Stomach (tissue), 9 donors: ENCODE results near the gene JPH3. TPM values are rescaled to one million over a fixed set of nuclear protein-coding genes. Genes with fewer than 3 reads are reported as not detected.

Experiments
- DNase-seq, 2 donors: peaks; one replicate each; pipeline versions ENCODE4 v3.0.0 to v3.0.0-alpha.2; 2013 to 2019
- H3K27ac ChIP-seq, 5 donors: fragments of 200-600 bp in 4 of 5; sonication (generic) in 4 of 5; one replicate each; pipeline ENCODE4 v1.5.1; 2013 to 2019; ENCODE audit warnings: mild to moderate bottlenecking in 1 of 5, moderate library complexity in 1 of 5
- H3K27me3 ChIP-seq, 3 donors: fragments of 200-600 bp; sonication (generic); one replicate each; pipeline ENCODE4 v1.5.1; 2017 to 2019; ENCODE audit warnings: mixed run types in 1 of 3
- H3K36me3 ChIP-seq, 4 donors: fragments of 200-600 bp; sonication (generic); 1 replicate in 3 of 4; 2 replicates in 1 of 4; pipeline ENCODE4 v1.5.1; 2016 to 2019
- H3K4me1 ChIP-seq, 4 donors: fragments of 200-600 bp; sonication (generic); one replicate each; pipeline ENCODE4 v1.5.1; 2016 to 2019
- H3K4me3 ChIP-seq, 4 donors: fragments of 200-600 bp; sonication (generic) in 3 of 4; one replicate each; pipeline ENCODE4 v1.5.1; 2016 to 2019; ENCODE audit warnings: mild to moderate bottlenecking in 1 of 4
- H3K9me3 ChIP-seq, 4 donors: fragments of 200-600 bp; sonication (generic); one replicate each; pipeline ENCODE4 v1.5.1; 2016 to 2019
- CTCF ChIP-seq, 7 experiments: fragments of 450-650 bp in 4 of 7; fragments of 200-600 bp in 3 of 7; sonication (generic) in 3 of 7; IDR thresholded peaks; one replicate each; pipeline ENCODE4 v1.5.1; 2016 to 2019; ENCODE audit warnings: antibody characterized with exemption in 7 of 7, control low read depth in 2 of 7, mild to moderate bottlenecking in 1 of 7
- EP300 ChIP-seq: sonication (generic); formaldehyde crosslinking; IDR thresholded peaks from one replicate; pipeline ENCODE4 v1.6.1; 2017; ENCODE audit warnings: antibody characterized with exemption
- POLR2A ChIP-seq, 4 donors: fragments of 450-650 bp; IDR thresholded peaks; one replicate each; pipeline ENCODE4 v1.6.1; 2016; ENCODE audit warnings: antibody characterized with exemption in 4 of 4, control low read depth in 2 of 4, mild to moderate bottlenecking in 1 of 4, moderate library complexity in 1 of 4
- POLR2AphosphoS5 ChIP-seq, 3 donors: sonication (generic); formaldehyde crosslinking; IDR thresholded peaks; one replicate each; pipeline ENCODE4 v1.6.1; 2016; ENCODE audit warnings: antibody characterized with exemption in 3 of 3
- WGBS, 5 donors: extraction: QIAGEN DNeasy Blood & Tissue Kit in 3 of 5; methylation state at CpG; one replicate each; pipeline versions ENCODE4 v1.1.5 to v1.1.7; 2013 to 2018; 5-methylcytosine and 5-hydroxymethylcytosine counted together
- intact Hi-C: fragments of 100-400 bp; cut with DNase I; formaldehyde crosslinking; loops from one replicate; pipeline ENCODE4 v1.15.1; 2023; ENCODE audit warnings: low total_unique reads
- polyA plus RNA-seq, 3 donors: library from polyadenylated mRNA; stranded (reverse); fragments of 200-250 nt; gene quantifications; one replicate each; pipeline ENCODE4 v1.2.3, GENCODE V29; 2013
- total RNA-seq, 5 donors: library from RNA; depleted of rRNA; stranded (reverse); fragments of >200 nt; gene quantifications; one replicate each; pipeline versions ENCODE4 v1.1.0 to v1.2.3, GENCODE V29; 2014 to 2016
- donor health status: healthy with polysubstance abuse.
- donor health status: Bipolar disorder and iron deficiency.
- donor health status: healthy.

JPH3 gene
- total and polyA plus RNA-seq, 8 donors, result 0.31 to 1.3 (median 0.66) TPM; not detected in 2

- Histone ChIP-seq H3K36me3 (no peaks in the 10 kb centered on the region), H3K27me3 (peaks cover 0 to 94% (median 31%) of the 10 kb centered on the region in 3 donors), H3K4me1 (peaks cover 0 to 24% (median 11%) of the 10 kb centered on the region in 4 donors), H3K27ac (no peak overlapping the region), H3K4me3 (no peak overlapping the region), H3K9me3 (no peaks in the 10 kb centered on the region)
- 69 to 79% (median 78%) methylated on average over 9 of the region's 9 CpGs for WGBS, 5 donors
- TF ChIP-seq POLR2AphosphoS5 (IDR thresholded peaks at IDR 0.05), result no peak
- TF ChIP-seq CTCF (IDR thresholded peaks at IDR 0.05), result no peak
- no peak for TF ChIP-seq POLR2A (IDR thresholded peaks at IDR 0.05)
- no peak for TF ChIP-seq EP300
- intact Hi-C loops, result no loop called here
- no peak for DNase-seq
Observed at GRCh38 chr16:87587636-87588035, 14.7 kb upstream of the JPH3 start.

GRCh38 chr16:87592018-87592712, 10.1 kb upstream of the JPH3 start:
- Histone ChIP-seq H3K9me3 (no peaks in the 10 kb centered on the region), H3K4me3 (no peak overlapping the region), H3K36me3 (no peaks in the 10 kb centered on the region), H3K27me3 (peaks cover 0 to 86% (median 23%) of the 10 kb centered on the region in 3 donors), H3K4me1 (peaks cover 0 to 8% (median 5%) of the 10 kb centered on the region in 4 donors), H3K27ac (no peak overlapping the region)
- no peak for DNase-seq
- WGBS, 5 donors, result 67 to 82% (median 78%) methylated on average over 21 of the region's 21 CpGs
- TF ChIP-seq CTCF (IDR thresholded peaks at IDR 0.05) (no peak), POLR2A (IDR thresholded peaks at IDR 0.05) (no peak), POLR2AphosphoS5 (IDR thresholded peaks at IDR 0.05) (no peak), EP300 (no peak)
- intact Hi-C loops, result loop anchor here (5.0 kb wide), 1 partner anchor 180 kb away; no protein-coding TSS in a partner anchor

GRCh38 chr16:87593710-87594258, 8.5 kb upstream of the JPH3 start:
- Histone ChIP-seq H3K27ac (no peak overlapping the region), H3K9me3 (peaks cover 0 to 7% (median 2%) of the 10 kb centered on the region in 4 donors), H3K4me1 (peaks cover 0 to 5% (median 3%) of the 10 kb centered on the region in 4 donors), H3K27me3 (peaks cover 0 to 87% (median 14%) of the 10 kb centered on the region in 3 donors), H3K4me3 (no peak overlapping the region), H3K36me3 (no peaks in the 10 kb centered on the region)
- no peak for DNase-seq
- 86 to 92% (median 89%) methylated on average over 10 of the region's 10 CpGs for whole genome bisulfite sequencing, 5 donors
- no peak for TF ChIP-seq EP300
- TF ChIP-seq CTCF (IDR thresholded peaks at IDR 0.05), result no peak
- TF ChIP-seq POLR2A (IDR thresholded peaks at IDR 0.05), result no peak
- no peak for TF ChIP-seq POLR2AphosphoS5 (IDR thresholded peaks at IDR 0.05)
- intact Hi-C loops, result loop anchor here (5.0 kb wide), 1 partner anchor 179 kb away; no protein-coding TSS in a partner anchor

GRCh38 chr16:87595712-87596111, 6.6 kb upstream of the JPH3 start:
- H3K27me3 ChIP-seq, result peaks cover 7 to 87% (median 19%) of the 10 kb centered on the region in 3 donors
- no peaks in the 10 kb centered on the region for H3K4me1 ChIP-seq
- TF ChIP-seq POLR2AphosphoS5 (IDR thresholded peaks at IDR 0.05) (no peak), CTCF (IDR thresholded peaks at IDR 0.05) (no peak), POLR2A (IDR thresholded peaks at IDR 0.05) (no peak), EP300 (no peak)
- no peak overlapping the region for H3K27ac ChIP-seq
- H3K36me3 ChIP-seq, result no peaks in the 10 kb centered on the region
- 65 to 74% (median 67%) methylated on average over 5 of the region's 5 CpGs for WGBS, 5 donors
- no peak overlapping the region for H3K4me3 ChIP-seq
- DNase-seq, result no peak
- intact Hi-C loops, result no loop called here
- H3K9me3 ChIP-seq, result peaks cover 0 to 17% (median 7%) of the 10 kb centered on the region in 4 donors
